IMR-90 (cell line): ENCODE data around the gene IAPP. TPM values are rescaled to one million over a fixed set of nuclear protein-coding genes. Genes with fewer than 3 reads are reported as not detected.

Experiments used
- ATAC-seq: fragments of 200-7000 bp; cut with Tn5 transposase; 2 replicates; pipeline ENCODE4 v1.9.1; 2020; ENCODE audit warnings: low read depth, mild to moderate bottlenecking, moderate library complexity
- BruUV-seq: library from RNA; stranded (reverse); fragments of 400-500 nt; replicated peaks from 2 replicates; lab custom pipeline; 2021; lab: Mats Ljungman, UMichigan
- CTCF ChIA-PET: fragments of 300-600 bp; formaldehyde crosslinking; extraction: SDS; loops from one replicate; lab custom pipeline; 2021; ENCODE audit warnings: antibody characterized with exemption; lab: Yijun Ruan, JAX
- POLR2A ChIA-PET: fragments of 300-600 bp; sonication (Branson Sonifier 250); formaldehyde crosslinking; loops from one replicate; lab custom pipeline; 2022; ENCODE audit warnings: antibody characterized with exemption; ENCODE audit not compliant: unreplicated experiment; lab: Charles Lee
- DNase-seq: peaks from one replicate; pipeline ENCODE4 v3.0.0; 2013
- H2AFZ ChIP-seq: replicated peaks from 2 replicates; pipeline ENCODE3; 2013; ENCODE audit warnings: low read length, mild to moderate bottlenecking; ENCODE audit not compliant: poor library complexity
- H2AK5ac ChIP-seq: 2 replicates; pipeline ENCODE4 v1.6.1; 2013; ENCODE audit warnings: low read depth, low read length, inconsistent platforms
- H2AK9ac ChIP-seq: replicated peaks from 2 replicates; pipeline ENCODE3; 2013; ENCODE audit warnings: mild to moderate bottlenecking, low read depth, low read length, moderate library complexity; ENCODE audit not compliant: poor library complexity
- H2BK120ac ChIP-seq: 2 replicates; pipeline ENCODE4 v1.6.1; 2013; ENCODE audit warnings: low read depth, low read length, inconsistent platforms
- H2BK15ac ChIP-seq: 3 replicates; pipeline ENCODE4 v1.6.1; 2013; ENCODE audit warnings: low read depth, low read length, inconsistent platforms
- H2BK20ac ChIP-seq: 2 replicates; pipeline ENCODE4 v1.6.1; 2013; ENCODE audit warnings: low read depth, mild to moderate bottlenecking, inconsistent platforms, low read length, moderate library complexity
- H2BK5ac ChIP-seq: 2 replicates; pipeline ENCODE4 v1.6.1; 2013; ENCODE audit warnings: mild to moderate bottlenecking, low read depth, low read length, inconsistent platforms; ENCODE audit not compliant: poor library complexity, severe bottlenecking
- H3K14ac ChIP-seq: replicated peaks from 2 replicates; pipeline ENCODE4 v1.6.1; 2013; ENCODE audit warnings: low read depth, low read length, inconsistent platforms
- H3K18ac ChIP-seq: 2 replicates; pipeline ENCODE4 v1.6.1; 2013; ENCODE audit warnings: low read depth, low read length, control low read depth
- H3K23ac ChIP-seq: 2 replicates; pipeline ENCODE4 v1.6.1; 2013; ENCODE audit warnings: low read depth, low read length, inconsistent platforms
- H3K27ac ChIP-seq: 2 replicates; pipeline ENCODE4 v1.5.1; 2013; ENCODE audit warnings: mild to moderate bottlenecking, control low read depth, low read length; ENCODE audit not compliant: insufficient read depth
- H3K27me3 ChIP-seq: 2 replicates; pipeline ENCODE4 v1.6.1; 2013; ENCODE audit warnings: low read length; ENCODE audit not compliant: control insufficient read depth, insufficient read depth
- H3K36me3 ChIP-seq: 2 replicates; pipeline ENCODE4 v1.6.1; 2013; ENCODE audit warnings: low read length, mixed read lengths; ENCODE audit not compliant: control insufficient read depth, insufficient read depth
- H3K4ac ChIP-seq: 2 replicates; pipeline ENCODE4 v1.6.1; 2013; ENCODE audit warnings: low read depth, low read length, inconsistent platforms
- H3K4me1 ChIP-seq: 2 replicates; pipeline ENCODE4 v1.6.1; 2013; ENCODE audit warnings: low read length, mixed read lengths; ENCODE audit not compliant: control insufficient read depth, insufficient read depth
- H3K4me2 ChIP-seq: 2 replicates; pipeline ENCODE4 v1.6.1; 2013; ENCODE audit warnings: low read depth, mild to moderate bottlenecking, control low read depth, low read length, moderate library complexity
- H3K4me3 ChIP-seq: 2 replicates; pipeline ENCODE4 v1.5.1; 2013; ENCODE audit warnings: low read depth, mild to moderate bottlenecking, control low read depth, low read length, moderate library complexity; ENCODE audit not compliant: insufficient read depth
- H3K56ac ChIP-seq: 2 replicates; pipeline ENCODE4 v1.6.1; 2013; ENCODE audit warnings: low read length, inconsistent platforms; ENCODE audit not compliant: insufficient read depth; ENCODE audit errors: extremely low read depth
- H3K79me1 ChIP-seq, 2 experiments: 2 replicates each; pipeline ENCODE4 v1.6.1; 2013; ENCODE audit warnings: low read length in 2 of 2, inconsistent platforms in 1 of 2, low read depth in 1 of 2
- H3K9ac ChIP-seq: 2 replicates; pipeline ENCODE4 v1.6.1; 2013; ENCODE audit warnings: low read depth, low read length, control low read depth
- H3K9me1 ChIP-seq: 2 replicates; pipeline ENCODE4 v1.6.1; 2013; ENCODE audit warnings: low read length, inconsistent platforms; ENCODE audit not compliant: insufficient read depth
- H3K9me3 ChIP-seq: 2 replicates; pipeline ENCODE4 v1.6.1; 2013; ENCODE audit warnings: low read length; ENCODE audit not compliant: control insufficient read depth, insufficient read depth
- H4K20me1 ChIP-seq: 2 replicates; pipeline ENCODE4 v1.6.1; 2013; ENCODE audit warnings: low read length, inconsistent platforms; ENCODE audit not compliant: insufficient read depth
- H4K5ac ChIP-seq: 2 replicates; pipeline ENCODE4 v1.6.1; 2013; ENCODE audit warnings: mild to moderate bottlenecking, low read depth, low read length, control low read depth
- H4K8ac ChIP-seq, 2 experiments: 2 replicates each; pipeline ENCODE4 v1.6.1; 2013; ENCODE audit warnings: low read depth in 2 of 2, low read length in 2 of 2, control low read depth in 1 of 2, inconsistent platforms in 1 of 2
- H4K91ac ChIP-seq: 2 replicates; pipeline ENCODE4 v1.6.1; 2013; ENCODE audit warnings: low read depth, low read length, inconsistent platforms; ENCODE audit not compliant: insufficient read depth
- BHLHE40 ChIP-seq: fragments of 150-350 bp; IDR thresholded peaks from 2 replicates; pipeline ENCODE4 v1.6.1; 2016; ENCODE audit warnings: mild to moderate bottlenecking, low read depth, low read length
- CHD1 ChIP-seq: IDR thresholded peaks from 2 replicates; pipeline ENCODE4 v1.6.1; 2012; ENCODE audit warnings: low read depth, low read length, improper control_type of control experiment
- ELK1 ChIP-seq: fragments of 150-350 bp; IDR thresholded peaks from 2 replicates; pipeline ENCODE4 v1.6.1; 2016; ENCODE audit warnings: low read depth, mild to moderate bottlenecking, low read length, moderate library complexity, borderline replicate concordance
- FOS ChIP-seq: fragments of 150-350 bp; IDR thresholded peaks from 2 replicates; pipeline ENCODE4 v1.6.1; 2016; ENCODE audit warnings: low read depth, low read length
- MAFK ChIP-seq: IDR thresholded peaks from 2 replicates; pipeline ENCODE4 v1.6.1; 2012; ENCODE audit warnings: low read depth, low read length, improper control_type of control experiment
- POLR2A ChIP-seq: IDR thresholded peaks from 2 replicates; pipeline ENCODE4 v1.6.1; 2012; ENCODE audit warnings: mild to moderate bottlenecking, low read depth, low read length
- RCOR1 ChIP-seq: IDR thresholded peaks from 2 replicates; pipeline ENCODE4 v1.6.1; 2012; ENCODE audit warnings: mild to moderate bottlenecking, low read length, improper control_type of control experiment; ENCODE audit not compliant: insufficient replicate concordance
- SMC3 ChIP-seq: fragments of 150-350 bp; IDR thresholded peaks from 2 replicates; pipeline ENCODE4 v1.6.1; 2016; ENCODE audit warnings: low read depth, mild to moderate bottlenecking, antibody characterized with exemption, low read length, moderate library complexity
- dilution Hi-C: fragments of 300-500 bp; cut with HindIII; formaldehyde crosslinking; loops from one replicate; pipeline ENCODE4 v1.14.3; 2018; ENCODE audit warnings: low sequenced_read_pairs; ENCODE audit not compliant: unreplicated experiment
- in situ Hi-C: fragments of 300-500 bp; cut with MboI; formaldehyde crosslinking; loops from 3 replicates; pipeline ENCODE4 v1.14.3; 2019; ENCODE audit warnings: low sequenced_read_pairs, inconsistent platforms, mixed read lengths
- intact Hi-C: fragments of 100-400 bp; cut with micrococcal nuclease; formaldehyde crosslinking; loops from 2 replicates; pipeline ENCODE4 v1.10.0; 2022
- polyA plus RNA-seq, 3 experiments: library from polyadenylated mRNA; depleted of rRNA; stranded (reverse); fragments of >200 nt; gene quantifications; 2 replicates each; pipeline ENCODE4 v1.2.3, GENCODE V29; 2012; ENCODE audit warnings: low replicate concordance in 1 of 3
- total RNA-seq: library from RNA; depleted of rRNA; stranded (reverse); fragments of >200 nt; gene quantifications from 2 replicates; pipeline ENCODE4 v1.2.3, GENCODE V29; 2012
- TF ChIP-seq, protein P1 (sequence below): fragments of 150-350 bp; IDR thresholded peaks from 2 replicates; pipeline ENCODE4 v1.6.1; 2017; ENCODE audit warnings: mild to moderate bottlenecking, antibody characterized with exemption, low read length, low read depth

Gene IAPP
- total and polyA plus RNA-seq, 2 of the 4 experiments (the other 2 are of a cell fraction) = not detected

DNA sequence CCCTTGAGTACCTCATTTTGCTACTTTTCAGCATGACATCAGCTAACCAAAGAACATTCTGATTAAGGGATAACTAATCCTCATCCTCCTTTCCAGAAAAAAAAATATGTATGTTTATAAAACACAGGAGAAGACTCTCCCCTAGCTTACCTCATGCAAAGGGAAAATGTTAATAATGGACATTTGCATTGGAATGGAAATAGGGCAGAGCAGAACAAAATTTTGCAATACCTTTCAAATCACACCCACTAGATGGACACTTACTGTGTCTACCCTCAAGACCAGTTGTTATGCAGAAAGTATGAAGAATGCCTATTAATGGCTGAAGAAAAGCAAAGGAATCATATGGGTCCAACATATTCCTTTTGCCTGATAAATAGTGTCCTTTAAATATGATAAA, 29.1 kb upstream of the IAPP start:
- no peak overlapping the region for H4K8ac ChIP-seq
- no peak overlapping the region for H3K4me3 ChIP-seq
- no peak overlapping the region for H2BK15ac ChIP-seq
- H2BK20ac ChIP-seq = no peak overlapping the region
- no peak overlapping the region for H3K14ac ChIP-seq
- no peaks in the 10 kb centered on the region for H3K9me1 ChIP-seq
- DNase-seq (no peak), ATAC-seq (no peak)
- no TSS peak for BruUV-seq
- H3K4me2 ChIP-seq = no peak overlapping the region
- H2AFZ ChIP-seq = no peak overlapping the region
- POLR2A ChIA-PET = no interaction called here
- H3K56ac ChIP-seq = no peak overlapping the region
- no peaks in the 10 kb centered on the region for H3K4me1 ChIP-seq
- no peak for TF ChIP-seq SMC3
- no peak for TF ChIP-seq MAFK
- TF ChIP-seq BHLHE40 = no peak
- TF ChIP-seq, protein P1, sequence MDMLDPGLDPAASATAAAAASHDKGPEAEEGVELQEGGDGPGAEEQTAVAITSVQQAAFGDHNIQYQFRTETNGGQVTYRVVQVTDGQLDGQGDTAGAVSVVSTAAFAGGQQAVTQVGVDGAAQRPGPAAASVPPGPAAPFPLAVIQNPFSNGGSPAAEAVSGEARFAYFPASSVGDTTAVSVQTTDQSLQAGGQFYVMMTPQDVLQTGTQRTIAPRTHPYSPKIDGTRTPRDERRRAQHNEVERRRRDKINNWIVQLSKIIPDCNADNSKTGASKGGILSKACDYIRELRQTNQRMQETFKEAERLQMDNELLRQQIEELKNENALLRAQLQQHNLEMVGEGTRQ = no peak
- TF ChIP-seq POLR2A = no peak
- TF ChIP-seq FOS = no peak
- TF ChIP-seq RCOR1 = no peak
- no peak for TF ChIP-seq CHD1
- TF ChIP-seq ELK1 = no peak
- no peaks in the 10 kb centered on the region for H3K79me1 ChIP-seq
- no peak overlapping the region for H2AK5ac ChIP-seq
- H3K18ac ChIP-seq = no peak overlapping the region
- H3K9ac ChIP-seq = no peak overlapping the region
- H3K4ac ChIP-seq = no peak overlapping the region
- dilution Hi-C loops = no loop called here
- H4K5ac ChIP-seq = no peak overlapping the region
- H4K20me1 ChIP-seq = no peaks in the 10 kb centered on the region
- H3K23ac ChIP-seq = no peak overlapping the region
- 0 out of 2 replicates have a peak, but pooled peaks cover 2% of the 10 kb centered on the region for H3K9me3 ChIP-seq
- H3K27ac ChIP-seq = no peak overlapping the region
- no peak overlapping the region for H2BK120ac ChIP-seq
- CTCF ChIA-PET = no interaction called here
- intact Hi-C loops = no loop called here
- H3K27me3 ChIP-seq = no peaks in the 10 kb centered on the region
- no peak overlapping the region for H2AK9ac ChIP-seq
- in situ Hi-C loops = no loop called here
- no peak overlapping the region for H2BK5ac ChIP-seq
- no peaks in the 10 kb centered on the region for H3K36me3 ChIP-seq
- H4K91ac ChIP-seq = no peak overlapping the region
